ENCODE measurements around the gene CHST11.

The CHST11 gene

DNA sequence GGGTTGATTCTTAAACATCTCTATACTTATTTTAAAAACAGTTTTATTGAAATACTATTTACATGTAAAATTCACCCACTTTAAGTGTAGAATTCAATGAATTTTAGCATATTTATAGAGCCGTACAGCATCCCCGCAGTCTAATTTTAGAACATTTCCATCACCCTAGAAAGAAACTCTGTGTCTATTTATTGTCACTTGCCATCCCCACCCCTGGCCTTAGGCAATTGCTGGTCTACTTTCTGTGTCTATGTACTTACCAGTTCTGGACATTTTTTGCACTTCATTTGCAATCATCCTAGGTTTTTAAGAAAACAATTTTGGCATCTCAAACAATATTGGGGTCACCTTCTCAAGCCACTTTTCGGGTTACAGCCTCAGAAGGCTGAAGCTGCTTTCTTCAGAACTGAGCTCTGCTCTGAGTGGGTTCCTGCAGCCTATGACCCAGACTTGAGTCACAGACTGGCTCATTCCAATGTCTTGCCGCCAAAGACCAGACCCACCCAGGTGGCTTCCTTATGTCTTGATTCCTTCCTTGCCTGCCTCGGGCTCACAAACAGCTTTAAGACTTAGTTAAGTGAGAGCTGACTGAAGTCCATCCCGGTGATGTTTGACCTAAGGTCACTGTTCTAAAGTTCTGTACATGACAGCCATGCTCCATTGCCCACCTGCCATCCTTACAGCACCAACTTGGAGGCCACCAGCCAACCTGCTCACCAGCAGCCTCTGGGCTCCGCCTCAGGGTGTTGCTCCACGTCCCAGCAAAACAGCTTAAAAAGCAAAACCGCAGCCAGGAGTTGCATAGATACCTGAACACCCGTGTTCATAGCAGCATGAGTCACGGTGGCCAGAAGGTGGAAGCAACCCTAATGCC, 131.5 kb downstream of the CHST11 start:
- no peak for DNase-seq

DNA sequence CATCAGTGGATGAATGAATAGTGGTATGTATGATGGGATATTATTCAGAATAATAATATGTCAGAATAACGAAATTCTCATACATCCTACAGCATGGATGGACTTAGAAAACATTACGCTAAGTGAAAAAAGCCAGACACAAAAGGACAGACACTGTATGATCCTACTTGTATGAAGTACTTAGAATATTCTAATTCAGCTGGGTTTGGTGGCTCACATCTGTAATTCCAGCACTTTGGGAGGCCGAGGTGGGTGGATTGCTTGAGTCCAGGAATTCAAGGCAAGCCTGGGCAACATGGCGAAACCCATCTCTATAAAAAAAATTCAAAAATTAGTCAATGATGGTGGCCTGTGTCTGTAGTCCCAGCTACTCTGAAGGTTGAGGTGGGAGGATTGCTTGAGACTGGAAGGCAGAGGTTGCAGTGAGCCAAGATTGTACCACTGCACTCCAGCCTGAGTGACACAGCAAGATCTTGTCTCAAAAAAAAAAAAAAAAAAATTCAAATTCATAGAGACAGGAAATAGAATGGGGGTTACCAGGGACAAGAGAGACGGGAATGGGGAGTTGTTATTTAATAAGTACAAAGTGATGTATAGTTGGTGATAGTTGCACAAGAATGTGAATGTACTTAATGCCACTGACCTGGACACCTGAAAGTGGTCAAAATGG, 132.3 kb downstream of the CHST11 start:
- DNase-seq, result peak; percentile 31

DNA sequence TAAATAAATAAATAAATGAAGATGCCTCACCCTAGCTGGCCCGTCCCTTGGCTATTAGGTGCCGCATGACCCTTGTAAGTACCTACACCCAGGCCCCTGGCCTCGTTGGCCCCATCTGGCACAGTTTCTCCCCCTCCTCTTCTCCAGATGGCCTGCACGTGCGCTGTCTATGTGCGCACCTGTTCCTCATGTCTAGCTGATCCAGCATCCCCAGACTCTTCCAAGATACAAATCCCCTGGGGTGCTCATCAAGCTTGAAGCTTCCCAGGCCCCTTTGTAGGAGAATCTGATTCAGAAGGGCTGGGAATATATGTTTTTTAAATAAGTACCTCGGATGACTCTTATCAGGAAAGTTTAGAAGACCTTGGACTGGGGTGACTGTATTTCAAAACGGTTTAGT, 133.3 kb downstream of the CHST11 start:
- DNase-seq, result no peak

DNA sequence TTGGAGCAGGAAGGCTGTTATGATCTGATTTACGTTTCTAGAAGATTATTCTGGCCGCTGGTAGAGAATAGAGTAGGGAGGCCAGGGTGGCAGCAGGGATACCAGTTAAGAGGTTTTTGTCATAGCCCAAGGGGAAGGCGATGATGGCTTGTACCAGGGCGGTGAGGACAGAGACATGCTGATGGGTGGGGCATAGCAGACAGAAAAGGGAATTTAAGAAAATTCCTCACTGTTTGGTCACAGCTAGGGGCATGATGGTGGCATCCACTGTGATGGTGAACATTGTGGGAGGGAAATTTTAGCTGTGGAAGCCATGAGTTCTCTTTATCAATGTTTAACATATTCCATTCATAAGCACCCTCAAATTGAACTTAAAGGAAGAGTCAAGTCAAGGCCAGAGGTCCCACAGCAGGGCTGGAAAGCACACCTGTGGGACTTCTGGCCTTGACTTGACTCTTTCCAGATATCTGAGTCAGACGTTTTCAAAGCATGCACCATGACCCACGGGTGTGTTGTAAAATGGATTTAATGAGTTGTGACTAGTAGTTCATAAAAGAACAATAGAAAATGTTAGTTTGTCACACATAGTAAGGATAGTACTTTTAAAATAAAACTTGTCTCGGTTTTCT, 134.6 kb downstream of the CHST11 start:
- DNase-seq, result no peak

DNA sequence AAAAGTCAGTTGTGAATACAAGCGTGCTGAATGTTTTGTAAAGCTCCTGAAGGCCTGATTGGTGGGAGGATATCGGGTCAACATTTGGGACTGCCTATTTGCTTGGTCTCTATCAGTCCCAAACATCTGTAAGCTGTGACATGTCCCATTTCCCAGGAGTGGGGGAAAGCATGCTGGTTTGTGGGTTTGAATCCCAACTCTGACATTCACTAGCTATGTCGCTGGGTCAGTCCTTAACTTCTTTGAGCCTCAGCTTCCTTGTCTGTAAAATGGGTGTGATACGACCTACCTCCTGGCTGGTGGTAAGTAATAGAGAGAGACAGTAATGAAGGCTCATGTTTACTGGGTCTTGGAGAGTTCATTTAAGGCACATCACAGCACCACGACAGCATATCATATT, 136.7 kb downstream of the CHST11 start:
- DNase-seq, result no peak

DNA sequence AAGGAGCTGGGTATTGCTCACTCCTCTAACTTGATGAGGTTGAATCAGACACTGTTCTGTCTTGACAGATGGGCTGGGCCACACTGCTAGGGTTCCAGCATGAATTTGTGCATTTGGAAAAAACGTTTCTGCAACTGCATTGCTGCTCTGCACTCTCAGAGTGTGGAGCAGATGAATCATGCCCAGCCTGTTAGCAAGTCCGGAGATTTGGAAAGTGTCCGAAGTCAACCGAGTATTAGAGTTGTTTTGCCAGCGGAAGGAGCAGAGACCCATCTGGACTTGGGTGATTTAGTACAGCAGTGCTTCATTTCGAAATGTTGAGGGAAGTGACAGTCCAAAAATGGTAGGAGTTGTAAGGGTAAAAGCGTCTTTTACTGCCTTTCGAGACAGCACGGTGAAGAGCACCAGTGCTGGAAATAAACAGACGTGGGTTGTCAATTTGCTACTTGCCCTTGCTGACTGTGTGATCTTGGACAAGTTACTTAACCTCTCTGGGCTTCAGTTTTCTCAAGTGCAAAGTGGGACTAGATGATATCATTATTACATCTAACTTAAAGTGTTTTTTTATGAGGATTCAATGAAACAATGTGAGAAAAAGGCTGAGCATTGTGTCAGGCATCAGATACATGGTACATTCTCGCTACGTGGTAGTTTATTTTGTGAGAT, 139.5 kb downstream of the CHST11 start:
- DNase-seq, result no peak

DNA sequence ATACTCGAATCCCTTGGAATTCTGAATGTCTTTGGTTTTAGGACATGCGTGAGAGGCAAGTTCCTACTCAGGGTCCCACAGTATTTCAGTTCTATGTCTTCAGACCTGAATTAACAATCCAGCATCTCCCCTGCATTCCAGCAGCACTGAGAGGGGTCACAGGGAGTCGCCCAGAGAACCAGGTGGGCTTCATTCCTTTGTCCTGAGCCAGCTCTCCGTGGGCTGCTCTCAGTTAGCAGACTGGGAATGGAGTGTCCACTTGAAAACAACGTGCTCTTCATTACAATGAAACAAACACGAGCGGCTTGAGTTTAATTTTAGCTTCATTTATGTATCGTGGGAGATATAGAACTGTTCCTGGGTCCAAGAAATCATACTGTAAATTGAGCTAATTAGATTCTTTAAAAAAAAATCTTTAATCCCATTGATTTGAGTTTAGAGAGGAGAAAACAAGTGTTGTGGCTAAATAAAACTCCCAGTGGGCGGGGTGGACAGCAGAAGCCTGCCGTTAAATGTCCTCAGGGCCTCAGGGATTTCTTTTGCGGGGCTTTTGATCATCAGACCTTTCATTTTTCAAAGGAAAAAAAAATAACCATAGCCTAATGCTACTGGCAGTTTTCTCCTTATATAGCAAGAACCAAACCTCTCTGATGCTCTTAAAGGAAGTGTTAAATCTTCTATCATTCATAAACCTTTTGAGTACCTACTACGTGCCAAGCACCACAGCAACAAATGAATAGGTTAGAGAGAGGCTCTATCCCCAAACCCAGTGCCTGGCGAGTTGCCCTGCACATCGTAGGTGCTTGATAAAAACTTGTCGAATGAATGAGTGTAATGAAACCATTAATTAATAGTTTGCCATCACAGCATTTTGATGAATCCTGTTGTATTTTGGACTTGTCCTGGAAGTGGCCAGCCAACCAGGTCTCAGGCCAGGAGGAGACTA, 140.4 kb downstream of the CHST11 start:
- no peak for DNase-seq

DNA sequence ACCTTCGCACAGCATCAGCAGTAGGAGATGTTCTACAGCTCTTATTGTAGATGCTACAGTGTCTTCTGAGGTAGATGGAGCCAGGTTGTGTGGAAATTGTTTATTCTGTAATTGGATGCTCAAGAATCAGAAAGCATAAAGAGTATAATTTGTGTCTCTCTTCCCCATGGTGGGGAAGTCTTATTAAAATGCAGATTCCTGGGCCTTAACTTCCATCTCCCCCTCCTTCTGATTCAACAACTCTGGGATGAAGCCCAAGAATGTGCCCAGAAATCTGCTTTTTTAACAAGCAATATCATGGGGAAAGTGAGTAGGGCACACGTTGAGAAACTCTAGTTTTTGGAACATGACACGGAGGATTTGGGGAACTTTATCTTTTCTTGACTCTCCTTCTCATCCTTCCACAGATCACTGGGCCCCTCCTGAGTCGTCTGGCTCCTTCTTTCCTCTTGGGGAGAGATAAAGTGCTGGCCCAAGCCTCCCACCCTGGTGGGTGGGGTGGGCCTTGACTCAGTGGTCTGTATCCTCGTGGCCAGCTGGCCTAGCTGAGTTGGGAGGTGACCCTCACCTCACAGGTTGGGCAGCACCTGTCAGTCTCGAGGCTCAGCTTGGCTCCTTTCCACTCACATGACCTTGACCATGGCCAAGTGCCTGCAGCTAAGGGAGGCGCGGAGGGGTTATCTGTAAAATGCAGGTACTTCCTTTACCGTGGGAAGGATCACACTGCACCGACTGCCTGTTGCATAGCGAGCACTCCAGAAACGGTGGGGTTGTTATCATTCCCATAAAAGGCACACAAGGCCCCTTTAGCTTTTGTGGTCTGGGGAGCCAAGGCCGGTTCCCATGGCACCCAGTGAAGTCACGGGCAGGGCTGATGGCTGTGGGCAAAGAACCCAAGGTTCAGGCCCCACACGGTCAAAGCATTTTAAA, 141.9 kb downstream of the CHST11 start:
- peak; percentile 97 for DNase-seq

DNA sequence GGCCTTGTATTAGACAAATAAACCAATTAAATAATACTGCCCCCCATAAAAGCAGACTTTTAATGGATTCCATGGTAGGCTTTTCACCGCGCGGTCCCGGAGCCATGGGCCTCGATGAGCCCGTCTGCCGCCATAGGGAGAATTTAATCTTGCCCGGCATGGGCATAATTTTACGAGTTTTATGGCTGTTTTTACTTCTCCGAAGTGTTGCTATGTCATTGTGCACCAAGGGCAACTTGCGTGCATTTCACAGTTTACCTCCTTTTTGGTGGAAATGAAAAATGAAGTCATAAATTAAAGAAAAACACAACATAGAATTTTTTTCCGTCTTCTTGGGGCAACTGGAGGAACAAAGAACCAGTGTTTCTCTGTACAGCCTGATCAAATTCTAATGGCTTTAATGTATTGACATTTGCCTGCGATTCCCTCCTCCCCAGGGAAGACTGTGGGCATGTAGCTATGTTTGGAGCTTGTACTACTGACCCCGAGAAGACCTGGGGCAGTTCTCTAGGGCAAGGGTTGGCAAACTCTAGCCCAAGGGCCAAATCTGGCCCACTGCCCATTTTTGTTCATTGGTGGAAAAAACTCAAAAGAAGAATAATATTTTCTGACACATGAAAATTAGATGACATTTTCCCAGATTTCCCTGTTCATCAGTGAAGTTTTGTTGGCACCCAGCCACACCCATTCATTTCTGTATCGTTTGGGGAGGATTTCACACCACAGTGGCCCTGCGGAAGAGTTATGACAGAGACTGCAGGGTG, 142.7 kb downstream of the CHST11 start:
- no peak for DNase-seq

DNA sequence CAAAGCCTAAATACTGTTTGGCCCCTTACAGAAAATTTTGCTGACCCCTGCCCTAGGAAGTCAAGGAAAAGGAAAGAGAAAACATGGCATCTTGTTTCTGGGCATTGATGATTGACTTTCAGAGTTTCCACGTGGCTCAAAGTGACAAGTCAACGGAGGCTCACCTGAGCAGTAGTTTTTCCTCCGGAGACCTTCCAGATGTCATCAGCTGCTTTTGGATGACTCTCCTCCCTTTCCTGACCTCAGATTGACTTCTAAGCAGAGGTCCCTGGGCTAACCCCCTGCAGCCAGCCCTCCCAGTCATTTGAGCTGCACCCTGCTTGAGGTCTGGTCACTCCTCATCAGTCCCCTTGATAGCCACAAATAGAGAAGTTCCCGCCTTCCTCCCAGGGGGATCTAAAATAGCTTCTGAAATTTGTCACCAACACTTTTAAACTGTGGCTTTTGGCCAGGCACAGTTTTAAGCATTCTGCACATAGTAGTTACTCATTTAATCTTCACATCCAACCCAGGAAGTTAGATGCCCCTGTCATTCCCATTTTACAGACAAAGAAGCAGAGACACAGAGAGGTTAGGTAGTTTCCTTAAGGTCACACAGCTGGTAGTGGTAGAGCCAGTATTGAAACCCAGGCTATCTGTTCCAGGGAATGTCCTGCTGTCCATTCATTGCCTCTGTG, 143.4 kb downstream of the CHST11 start:
- DNase-seq, result no peak

DNA sequence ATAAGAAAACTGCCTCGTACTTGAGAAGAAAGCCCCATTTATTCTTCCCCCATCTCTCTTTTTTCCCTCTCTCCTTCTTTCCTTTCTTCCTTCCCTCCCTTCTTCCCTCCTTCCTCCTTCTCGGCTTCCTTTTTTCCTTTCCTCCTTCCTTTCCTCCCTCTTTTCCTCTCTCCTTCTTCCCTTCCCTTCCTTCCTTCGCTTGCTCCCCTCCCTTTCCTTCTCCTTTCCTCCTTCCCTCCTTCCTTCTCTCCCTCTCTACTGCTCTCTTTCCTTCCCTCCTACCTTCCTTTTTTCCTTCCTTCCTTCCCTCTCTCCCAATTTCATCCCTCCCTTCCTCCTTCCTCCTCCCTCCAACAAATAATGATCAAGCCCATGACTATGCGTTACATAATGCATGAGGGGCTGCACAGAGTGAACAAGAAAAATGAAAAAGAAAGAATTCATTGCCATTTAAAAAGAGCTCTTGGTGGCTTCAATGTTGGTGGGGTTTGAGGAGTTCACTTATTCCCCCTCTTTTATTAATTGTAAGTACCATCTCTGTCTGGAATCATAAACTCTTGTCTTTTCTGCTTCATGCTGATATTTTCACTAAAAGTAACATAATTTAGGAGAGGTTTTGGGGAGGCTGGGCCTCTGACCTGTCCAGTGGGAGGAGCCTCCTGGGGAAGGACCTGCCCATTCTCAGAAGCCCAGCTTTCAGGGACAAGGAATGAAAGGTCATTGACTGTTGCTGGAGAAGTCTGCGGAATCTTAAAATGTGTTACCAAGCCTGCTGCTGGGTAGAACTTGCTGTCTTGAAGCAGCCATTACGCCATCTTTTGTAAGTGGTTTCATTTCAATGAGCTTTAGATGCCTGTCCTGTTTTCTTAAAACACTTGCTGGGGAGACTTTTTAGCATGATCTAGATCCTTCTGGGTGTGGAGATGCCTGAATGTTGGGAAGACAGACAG, 144.3 kb downstream of the CHST11 start:
- DNase-seq, result no peak

DNA sequence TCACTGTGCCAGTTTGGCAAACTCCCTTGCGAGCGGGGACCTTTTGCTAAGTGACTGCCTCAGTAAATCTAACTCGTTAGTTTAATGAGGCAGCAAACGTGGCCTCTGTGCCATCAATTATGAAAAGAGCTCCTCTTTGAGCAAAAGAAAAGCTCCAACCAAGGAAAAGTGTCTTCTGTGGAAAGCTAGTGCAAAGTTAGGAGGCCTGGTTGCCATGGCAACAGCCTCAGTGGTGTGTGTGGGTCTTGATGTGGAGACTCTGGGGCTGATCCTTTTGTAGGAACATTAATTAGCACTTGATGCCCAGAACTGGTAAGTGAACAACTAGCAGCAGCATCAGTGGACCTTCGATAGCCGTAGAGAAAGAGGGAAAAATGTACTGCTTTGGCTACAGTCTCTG, 145.7 kb downstream of the CHST11 start:
- DNase-seq, result peak; percentile 46

DNA sequence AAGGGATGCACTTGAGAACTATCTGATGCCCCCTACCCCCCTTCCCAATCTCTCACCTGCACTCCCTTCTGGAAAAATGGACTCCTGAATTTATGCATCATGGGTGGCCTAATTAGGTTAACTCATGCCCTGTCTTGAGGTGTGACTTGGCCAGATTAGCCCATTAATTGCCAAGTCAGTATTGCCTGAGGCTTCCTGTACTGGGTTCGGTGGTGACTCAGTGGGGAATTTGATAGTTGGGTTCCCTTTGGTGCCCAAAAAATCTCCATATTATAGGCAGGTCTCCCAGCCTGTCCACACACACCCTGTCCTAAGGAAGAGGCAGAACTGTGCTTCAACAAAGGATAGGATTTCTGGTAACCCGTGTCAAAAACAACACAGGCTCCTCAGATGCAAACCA, 146.1 kb downstream of the CHST11 start:
- no peak for DNase-seq

DNA sequence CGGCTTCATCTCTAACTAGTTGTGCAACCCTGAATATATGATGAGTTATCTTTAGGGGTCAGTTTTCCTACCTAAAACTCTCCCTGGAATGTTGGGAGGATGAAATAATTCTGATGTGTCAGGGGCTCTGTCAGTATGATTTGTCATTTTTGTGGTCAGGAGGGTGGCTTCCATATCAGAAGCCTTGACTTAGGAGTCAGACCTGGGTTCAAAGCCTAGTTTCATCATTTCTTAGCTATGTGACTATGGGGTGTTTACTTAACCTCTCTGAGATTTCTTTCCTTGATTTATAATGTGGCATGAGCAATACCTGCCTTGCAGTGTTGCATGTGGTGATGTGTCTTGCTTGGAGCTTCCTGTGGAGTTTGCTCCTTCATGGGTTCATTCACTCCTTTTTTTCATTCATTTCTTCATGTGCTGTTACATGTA, 146.8 kb downstream of the CHST11 start:
- DNase-seq, result no peak

DNA sequence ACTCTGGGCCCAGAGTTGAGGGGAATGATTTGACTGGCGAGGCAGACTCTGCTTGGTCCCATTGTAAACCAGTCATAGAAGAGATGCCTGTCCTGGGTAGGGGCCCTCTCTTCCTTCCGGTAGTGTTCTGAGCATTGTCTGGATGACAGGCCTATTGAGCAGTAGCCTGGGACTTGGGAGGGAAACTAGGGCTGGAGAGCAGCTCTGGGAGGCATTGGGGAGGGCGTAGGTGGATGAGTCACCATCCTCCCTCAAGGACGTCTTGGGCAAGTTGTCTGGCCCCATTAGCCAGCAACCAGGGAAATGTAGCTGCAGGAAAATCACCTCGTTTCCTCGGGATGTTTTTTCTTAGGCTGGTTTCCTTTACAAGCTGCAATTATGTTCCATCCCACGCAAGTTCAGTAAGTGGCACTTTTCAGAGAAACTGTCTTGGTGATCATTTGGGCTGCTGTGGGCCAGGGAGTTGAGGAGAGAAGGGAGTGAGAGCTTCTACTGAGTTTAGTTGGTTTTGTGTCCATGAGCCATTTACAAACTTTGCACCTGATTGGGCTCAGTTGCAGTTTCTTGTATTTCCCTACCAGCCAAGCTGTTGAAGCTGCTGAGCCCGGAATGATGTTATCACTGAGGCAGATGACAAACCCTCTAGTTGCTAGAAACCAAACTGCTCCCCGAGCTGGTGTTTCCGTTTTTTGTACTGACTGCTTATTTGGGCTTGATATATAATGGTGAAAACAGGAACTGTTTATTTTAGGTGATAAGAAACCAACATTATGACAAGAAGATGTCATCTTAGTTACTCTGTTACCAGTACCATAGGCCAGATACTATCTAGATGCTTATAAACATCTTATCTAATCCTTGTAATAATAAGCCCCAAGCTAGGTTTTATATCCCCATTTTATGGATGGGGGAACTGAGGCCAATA, 147.6 kb downstream of the CHST11 start:
- peak; percentile 90 for DNase-seq

DNA sequence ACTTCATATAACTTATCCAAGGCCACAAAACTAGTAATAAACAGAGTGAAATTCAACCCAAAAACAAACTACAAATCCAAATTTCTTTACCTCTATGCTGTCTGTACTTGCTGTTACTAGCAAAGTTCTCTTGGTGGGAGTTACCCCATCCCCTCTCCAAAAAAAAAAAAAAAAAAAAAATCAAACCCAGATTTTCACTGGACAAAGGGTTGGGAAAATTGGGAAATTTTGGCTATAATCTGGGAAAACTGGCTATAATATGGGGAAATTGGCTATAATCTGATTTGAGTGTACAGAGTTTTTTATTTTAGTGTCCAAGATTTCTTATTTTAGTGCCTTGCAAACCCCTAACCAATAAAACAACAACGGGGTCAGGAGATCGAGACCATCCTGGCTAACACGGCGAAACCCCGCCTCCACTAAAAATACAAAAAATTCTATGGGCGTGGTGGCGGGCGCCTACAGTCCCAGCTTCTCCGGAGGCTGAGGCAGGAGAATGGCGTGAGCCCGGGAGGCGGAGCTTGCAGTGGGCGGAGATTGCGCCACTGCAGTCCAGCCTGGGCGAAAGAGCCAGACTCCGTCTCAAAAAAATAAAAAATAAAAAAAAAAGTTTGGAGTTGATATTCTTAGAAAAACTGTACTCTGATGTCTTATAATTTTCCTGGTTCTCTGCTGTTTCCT, 148.4 kb downstream of the CHST11 start:
- no peak for DNase-seq

DNA sequence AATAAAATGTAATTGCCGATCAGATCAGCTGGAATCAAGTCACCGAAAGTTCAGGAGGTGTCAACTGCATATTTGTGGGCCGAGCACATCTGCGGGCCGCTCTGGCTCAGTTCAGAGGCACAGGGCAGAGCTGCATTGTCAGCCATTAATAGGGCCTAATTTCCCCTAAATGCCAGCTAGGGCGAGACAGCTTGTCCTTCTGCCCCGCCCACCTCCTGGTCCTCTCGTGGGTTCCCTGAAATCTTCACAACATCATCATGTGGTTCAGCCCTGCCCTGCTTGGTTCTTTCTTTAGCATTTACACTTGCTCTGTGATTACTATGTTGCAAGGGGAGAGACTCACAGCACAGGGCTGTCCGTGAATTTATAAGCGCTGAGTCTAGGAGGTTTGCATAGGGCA, 148.9 kb downstream of the CHST11 start:
- DNase-seq, result peak; percentile 77
